GM19193 (cell line): ENCODE data around the gene GPR153.

Experiments
- POLR2A ChIP-seq: IDR thresholded peaks from 4 replicates; pipeline ENCODE4 v1.6.1; 2011; ENCODE audit not compliant: insufficient read depth, insufficient read length; ENCODE audit errors: extremely low read depth

The GPR153 gene

DNA sequence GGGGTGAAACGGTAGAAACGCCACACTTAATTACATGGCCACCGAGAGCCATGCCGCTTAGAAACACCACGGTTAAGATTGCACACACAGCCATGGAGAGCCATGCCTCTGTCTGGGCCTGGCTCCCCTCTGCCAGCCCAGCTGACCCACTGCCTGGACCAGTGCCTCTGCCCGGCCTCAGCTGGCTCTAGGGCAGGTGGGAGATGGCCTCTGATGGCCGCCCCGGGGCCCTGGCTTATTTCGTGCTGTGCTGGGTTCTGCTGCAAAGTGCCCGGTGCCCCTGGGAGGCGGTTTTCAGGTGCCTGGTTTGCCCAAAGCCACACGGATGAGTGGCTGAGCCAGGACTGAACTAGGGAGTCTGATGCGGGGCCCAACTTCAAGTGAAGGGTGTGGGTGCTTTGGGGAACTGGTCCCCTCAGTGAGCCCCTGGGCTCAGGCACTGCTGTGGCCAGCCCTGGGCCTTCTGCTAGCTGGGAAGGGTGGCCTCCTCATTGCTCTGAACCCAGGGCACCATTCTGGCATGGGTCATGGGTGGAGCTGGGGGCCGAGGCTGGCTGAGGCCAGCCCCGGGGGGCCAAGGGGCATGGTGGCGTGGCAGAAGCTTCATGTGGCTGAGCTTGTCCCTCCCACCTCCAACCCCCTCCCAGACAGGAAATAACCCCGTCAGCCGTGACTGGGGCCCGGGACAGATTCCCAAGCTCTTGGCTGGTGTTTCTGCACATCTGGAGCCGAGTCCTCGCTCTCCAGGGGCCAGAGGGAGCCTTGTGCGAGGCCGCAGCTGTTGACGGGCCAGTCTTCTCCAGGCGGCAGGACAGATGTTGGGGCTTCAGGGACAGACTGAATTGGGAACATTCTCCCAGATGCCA is 1.9 kb upstream of the GPR153 start:
- TF ChIP-seq POLR2A, result no peak

DNA sequence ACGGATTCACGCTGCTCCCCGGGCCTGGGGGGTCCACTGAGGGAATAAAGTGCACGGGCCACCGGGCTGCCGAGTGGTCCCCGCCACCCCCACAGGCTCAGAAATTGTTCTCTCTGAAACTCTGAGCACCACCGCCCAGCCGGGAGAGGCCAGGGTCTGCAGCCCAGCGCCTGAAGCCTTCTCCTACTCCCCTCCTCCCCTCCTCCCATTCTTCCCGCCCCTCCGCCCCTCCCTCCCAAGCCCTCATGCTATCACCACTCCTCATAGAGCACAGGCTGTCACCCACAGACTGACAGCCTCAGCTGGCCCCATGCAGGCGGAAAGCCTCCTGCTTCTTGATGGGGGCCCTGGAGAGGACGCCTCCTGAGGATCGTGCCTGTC is 707 bp upstream of the GPR153 start:
- TF ChIP-seq POLR2A, result no peak

DNA sequence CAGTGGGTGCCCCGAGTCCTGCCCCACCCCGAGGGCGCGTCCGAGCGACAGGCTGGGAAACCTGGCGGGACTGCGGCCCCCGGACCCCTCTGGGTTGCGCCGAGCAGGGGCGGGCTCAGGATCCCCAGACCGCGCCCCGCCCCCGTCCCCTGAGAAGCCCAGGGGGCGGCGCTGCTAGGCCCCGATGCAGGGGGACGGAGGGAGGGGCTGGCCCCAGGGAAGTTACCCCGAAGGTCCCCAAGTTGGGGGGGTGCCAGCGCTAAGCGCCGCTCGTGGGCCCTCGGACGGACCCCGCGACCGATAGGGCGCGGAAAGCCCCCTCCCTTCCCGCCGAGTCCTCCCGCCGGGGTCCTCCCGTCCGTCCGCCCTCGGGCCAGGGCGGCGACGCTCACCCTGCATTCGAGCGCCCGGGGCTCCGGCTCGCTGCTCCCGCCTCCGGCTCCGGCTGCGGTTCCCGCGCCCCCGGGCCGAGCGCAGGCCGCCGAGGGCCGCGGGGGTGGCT is 414 bp downstream of the GPR153 start:
- no peak for TF ChIP-seq POLR2A

DNA sequence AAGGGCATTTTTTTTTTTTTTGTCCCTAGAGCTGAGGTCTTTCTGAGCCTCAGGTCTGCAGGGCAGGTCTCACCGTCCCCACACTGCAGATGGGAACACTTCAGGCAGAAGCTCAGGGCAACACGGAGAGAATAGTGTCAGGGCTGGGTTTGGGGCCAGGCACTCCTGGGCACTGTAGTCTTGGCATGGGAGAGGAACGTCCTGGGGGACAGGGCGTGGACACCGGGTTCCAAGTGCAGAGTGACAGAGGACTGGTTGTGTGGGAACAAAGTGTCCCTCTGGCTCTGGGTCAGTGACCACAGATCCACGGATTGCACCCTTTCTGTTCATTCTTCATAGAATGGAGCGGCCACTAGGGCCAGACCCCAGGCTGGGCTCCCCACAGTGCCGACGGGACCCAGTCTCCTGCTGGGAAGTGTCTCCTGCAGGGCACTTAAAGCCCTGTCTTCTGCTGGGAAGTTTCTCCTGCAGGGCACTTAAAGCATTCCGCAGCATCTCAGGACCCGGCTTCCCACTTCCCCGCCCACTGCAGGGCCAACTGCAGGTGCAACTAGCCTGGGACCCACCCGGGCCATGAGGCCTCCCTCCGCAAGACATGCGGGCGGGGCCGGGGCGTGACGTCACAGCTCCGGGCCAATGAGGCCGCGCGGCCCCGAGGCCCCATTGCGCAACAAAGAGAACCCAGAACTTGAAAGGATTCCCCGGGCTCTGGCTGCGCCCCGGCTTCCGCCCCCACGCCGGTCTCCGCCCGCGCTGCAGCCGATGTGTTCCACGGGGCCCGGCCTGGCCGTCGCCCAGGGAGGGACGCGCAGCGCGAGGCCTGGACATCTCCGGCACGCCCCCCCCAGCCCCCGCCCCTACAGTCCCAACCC is 1.2 kb downstream of the GPR153 start:
- no peak for TF ChIP-seq POLR2A

DNA sequence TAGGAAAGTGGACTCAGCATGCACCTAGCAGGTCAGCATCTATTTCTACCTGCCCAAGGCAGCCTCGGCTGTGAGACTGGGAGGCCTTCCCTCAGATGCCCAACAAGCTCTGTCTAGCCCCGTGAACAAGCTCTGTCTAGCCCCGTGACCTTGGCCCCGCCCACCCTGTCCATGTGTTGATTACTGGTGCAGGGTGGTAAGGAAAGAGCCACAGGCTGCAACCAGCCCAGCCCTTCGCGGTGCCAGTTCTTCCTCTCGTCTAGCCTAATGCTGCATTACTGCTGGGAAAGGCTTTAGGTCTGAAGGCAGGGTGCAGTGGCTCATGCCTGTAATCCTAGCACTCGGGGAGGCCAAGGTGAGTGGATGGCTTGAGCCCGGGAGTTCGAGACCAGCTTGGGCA is 2.2 kb downstream of the GPR153 start:
- no peak for TF ChIP-seq POLR2A

DNA sequence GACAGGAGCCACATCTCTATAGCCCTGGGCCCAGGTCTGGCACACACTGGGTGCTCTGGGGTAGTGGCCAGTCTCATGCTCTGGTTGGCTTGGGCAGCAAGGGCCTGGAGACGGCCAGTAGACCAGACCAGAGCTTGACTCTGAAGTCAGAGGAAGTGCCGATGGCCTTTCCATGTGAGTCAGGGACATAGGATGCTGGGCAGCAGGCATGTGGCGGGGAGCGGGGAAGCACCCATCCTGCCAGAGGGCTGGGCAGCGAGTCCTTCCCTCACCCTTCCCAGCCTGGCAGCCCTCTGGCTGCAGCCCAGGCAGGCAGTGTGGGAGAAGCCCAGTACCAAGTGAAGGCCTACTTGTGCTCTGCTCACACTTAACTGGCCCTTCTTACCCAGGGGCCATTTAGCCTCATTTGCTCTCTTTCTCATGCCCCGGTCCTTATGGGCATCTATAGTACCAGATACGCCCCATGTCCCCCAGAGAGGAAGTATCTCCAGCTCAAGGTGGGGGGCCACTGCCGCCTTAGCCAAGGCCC is 3.3 kb downstream of the GPR153 start:
- no peak for TF ChIP-seq POLR2A

DNA sequence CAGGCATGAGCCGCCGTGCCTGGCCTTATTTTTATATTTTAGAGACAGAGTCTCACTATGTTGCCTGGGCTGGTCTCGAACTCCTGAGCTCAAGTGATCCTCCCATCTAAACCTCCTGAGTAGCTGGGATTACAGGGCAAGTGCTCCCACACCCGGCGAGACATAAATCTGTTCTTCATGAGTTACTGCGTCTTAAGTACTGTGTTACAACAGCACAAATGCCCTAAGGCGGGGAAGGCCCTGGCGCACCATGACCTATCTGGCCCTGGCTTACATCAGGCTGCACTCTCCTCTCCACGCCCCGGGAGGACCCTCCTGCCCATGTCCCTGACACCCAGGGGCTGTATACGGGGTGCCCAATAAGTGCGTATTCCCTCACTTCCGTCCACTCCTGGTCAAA is 4.3 kb downstream of the GPR153 start:
- no peak for TF ChIP-seq POLR2A

DNA sequence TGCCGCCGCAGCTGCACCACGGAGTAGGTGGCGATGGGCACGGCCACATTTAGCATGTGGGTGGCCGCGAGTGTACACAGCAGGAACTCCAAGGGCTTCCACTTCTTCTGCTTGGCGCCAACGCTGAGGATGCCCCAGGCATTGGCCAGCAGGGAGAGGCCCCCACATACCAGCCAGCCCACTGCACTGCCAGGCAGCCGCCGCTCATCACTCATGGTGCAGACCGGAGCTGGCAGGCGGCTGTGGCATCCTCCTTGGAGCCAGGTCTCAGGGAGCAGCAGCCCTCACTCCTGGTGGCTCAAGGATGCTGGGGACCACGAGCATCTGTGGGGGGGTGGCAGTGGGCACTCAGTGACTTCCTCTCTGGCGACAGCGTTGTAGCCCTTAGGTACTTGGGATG is 6.2 kb downstream of the GPR153 start:
- TF ChIP-seq POLR2A, result no peak

DNA sequence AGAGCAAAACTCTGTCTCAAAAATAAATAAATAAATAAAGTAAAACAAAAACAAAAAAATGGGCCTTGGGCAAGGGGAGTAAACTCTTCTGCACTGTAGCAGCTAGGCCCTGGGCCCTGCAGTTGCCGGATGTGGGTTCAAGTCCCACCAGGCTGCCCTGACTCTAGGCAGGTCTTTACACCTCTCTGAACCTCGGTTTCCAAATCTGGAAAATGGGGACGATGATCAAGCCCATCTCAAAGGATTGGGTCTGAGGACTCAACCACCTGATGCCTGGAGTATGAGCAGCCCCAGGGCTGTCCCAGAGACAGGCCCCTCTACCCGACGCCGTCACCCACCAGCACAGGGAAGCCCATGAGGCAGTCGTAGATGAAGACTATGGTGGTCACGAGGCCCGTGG is 7.5 kb downstream of the GPR153 start:
- no peak for TF ChIP-seq POLR2A

DNA sequence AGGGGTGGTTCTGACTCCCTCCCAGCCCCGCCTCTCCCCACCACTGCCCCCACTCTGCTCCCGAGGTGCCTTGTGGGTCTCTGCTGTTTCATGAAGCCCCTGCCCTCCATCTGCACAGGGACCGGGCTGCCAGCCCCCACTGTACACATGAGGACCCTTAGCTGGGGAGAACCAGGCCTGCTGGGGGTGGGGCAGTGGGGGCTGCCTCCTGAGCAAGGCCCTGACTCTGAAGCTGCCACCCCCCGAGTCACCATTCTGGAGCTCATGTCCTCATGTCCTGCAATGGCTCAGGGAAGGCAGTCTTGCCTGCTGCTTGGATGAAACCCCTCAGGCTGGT is 8.6 kb downstream of the GPR153 start:
- no peak for TF ChIP-seq POLR2A

DNA sequence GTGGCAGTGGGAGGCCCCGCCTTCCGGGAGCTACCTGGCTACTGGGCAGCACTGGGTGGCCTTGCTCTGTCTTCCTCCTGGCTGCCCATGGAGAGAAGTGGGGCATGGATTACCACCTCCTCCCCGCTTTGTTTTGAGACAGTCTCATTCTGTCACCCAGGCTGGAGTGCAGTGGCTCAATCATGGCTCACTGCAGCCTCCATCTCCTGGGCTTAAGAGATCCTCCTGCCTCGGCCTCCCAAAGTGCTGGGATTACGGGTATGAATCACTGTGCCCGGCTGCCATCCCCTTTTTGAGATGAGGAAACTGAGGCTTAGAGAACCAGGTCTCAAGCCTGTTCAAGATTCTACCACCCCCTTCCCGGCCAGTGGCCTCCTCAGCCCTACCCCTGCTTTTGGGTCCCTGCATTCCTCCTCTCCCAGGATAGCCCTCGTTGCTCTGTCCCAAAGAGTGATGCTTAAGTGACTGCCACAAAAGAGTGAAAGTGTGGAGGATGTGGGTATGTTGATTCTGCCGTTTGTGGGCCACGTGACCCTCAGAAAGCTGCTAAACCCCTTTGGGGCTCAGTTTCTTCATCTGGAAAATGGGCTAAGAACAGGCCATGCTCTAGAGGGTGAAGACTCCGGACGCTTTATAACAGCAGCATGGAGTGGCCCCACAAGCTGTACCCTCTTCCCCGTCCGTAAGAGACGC is 9.1 kb downstream of the GPR153 start:
- TF ChIP-seq POLR2A, result no peak

DNA sequence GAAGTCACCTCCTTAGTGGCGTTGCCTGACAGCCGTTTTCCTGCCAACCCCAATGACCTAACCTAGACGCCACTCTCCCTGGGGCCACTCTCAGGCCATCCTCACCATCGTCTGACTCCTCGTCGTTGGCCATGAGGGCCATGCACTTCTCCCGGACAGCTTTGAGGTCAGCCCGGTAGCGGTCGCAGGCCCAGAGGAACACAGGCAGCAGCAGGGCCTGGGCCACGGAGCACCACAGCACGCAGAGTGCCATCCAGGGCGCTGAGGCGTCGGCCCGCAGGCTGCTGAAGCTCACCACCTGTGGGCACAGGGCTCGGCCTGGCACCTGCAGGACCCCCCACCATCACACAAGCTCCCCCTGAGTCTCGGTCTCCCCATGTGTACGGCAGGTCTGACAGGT is 9.7 kb downstream of the GPR153 start:
- TF ChIP-seq POLR2A, result no peak

DNA sequence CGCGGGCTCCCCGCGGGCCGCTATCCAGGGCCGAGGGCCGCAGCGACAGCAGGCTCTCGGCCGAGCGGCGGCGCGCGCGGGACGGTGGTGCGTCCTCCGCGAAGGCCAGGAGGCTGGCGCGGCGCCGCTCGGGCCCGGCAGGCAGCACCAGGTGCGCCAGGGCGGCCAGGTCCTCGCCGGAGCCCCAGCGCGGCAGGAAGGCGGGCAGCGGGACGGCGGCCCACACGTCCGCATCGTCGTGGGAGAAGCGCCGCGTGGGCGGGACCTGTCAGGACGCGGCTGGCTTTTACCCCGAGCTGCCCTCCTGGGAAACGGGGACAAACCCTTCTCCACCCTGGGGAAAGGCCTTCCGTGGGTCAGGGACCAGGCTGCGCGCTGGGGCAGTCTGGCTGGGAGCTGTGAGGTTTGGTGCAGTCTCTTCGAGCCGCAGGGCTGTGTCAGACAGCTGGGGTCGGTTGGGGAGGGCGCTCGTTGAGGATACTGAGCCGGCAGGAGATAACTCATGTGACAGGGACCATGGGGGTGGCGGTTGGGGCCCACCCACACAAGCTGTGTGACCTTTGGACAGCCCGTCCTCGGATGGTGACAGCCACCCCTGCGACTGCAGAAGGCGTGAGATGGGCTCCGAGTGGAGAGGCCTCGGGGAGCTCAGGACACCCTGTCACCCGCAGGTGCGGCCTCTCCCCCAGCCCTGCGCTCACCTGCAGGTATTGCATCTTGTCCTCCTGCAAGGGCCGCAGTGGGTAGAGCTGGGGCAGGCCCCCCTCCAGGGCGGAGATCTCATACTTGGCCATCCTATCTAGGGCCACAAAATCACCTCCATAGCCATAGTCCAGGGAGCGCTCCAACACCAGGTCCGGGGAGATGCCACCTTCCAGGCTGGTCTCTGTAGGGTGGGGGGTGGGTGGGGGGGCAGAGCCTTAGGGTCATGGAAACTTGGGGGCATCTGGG is 10.9 kb downstream of the GPR153 start:
- no peak for TF ChIP-seq POLR2A

DNA sequence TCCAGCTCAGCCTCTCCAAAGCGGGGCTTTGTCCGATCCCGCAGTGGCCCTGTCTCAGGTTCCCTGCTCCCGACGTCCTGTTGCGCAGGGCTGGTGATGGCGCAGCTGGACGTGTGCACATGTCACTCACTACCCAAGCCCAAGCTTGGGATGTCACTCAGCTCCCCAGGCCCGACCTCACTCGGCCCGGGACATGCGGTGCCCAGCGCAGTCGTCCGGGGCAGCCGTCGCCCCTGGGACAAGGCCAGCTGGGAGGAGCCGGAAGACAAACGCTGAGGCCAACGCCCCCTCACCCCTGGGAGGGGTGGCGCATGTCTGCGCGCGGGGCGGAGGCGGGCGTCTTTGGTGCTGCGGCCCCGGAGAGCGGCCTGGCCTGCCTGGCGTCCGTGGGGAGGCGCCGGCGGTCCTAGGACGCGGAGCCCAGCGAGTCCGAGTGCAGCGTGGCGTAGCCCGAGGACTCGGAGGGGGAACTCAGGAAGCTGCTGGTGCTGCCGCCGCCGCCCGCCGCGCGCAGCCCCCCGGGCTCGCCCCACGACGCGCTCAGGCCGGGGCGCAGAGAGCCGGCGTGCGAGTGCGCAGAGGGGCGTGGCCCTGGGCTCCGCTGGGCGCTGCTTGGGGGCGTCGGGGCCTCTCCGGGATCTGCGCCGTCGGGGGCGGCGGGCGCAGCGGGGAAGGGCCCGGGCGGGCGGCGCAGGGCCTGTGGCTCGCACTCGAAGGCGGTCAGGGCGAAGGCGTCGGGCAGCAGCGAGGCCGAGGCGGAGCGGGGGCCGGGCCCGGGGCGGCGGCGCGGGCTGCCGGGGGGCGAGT is 11.8 kb downstream of the GPR153 start:
- no peak for TF ChIP-seq POLR2A
